ENCODE measurements around the gene INVS.

GRCh38 chr9:100084734-100085133, 14.3 kb upstream of the INVS start:
- TF ChIP-seq CTCF (conservative IDR thresholded peaks at IDR 0.05; ENCODE audit: low read depth in 2 of 2) (no peak), REST (IDR thresholded peaks at IDR 0.05; ENCODE audit: unreplicated experiment) (no peak), POLR2AphosphoS5 (IDR thresholded peaks at IDR 0.05; ENCODE audit: low read depth) (no peak), EZH2 (IDR thresholded peaks at IDR 0.05; ENCODE audit: low read depth, unreplicated experiment) (no peak), ETS1 (IDR thresholded peaks at IDR 0.05) (no peak), ZNF331 (CRISPR knock-in tag; IDR thresholded peaks at IDR 0.05; ENCODE audit: low read depth) (no peak), EZH2phosphoT487 (IDR thresholded peaks at IDR 0.05; ENCODE audit: unreplicated experiment) (no peak)

Measured in GM23338 (cell line).